ENCODE data around the gene UBE2G2.

Gene UBE2G2

GRCh38 chr21:44801468-44802395 lies at the start of gene UBE2G2:
Gene UBE2G2 (minus strand): TSS chr21:44801820. CDS start chr21:44801748, 72 bp downstream.
- DNase-seq (ENCODE audit: low spot score), result peak; percentile 97
- in situ Hi-C loops (cut with MboI; ENCODE audit: low pct_unique_long_range_greater_than_20kb, low sequenced_read_pairs, unreplicated experiment), result no loop called here
- TF ChIP-seq CTCF (IDR thresholded peaks at IDR 0.05; ENCODE audit: extremely low read depth, insufficient read depth, missing control alignments), result peak; percentile 2

- DNase-seq (ENCODE audit: low spot score), result no peak
- no peak for TF ChIP-seq CTCF (IDR thresholded peaks at IDR 0.05; ENCODE audit: extremely low read depth, insufficient read depth, missing control alignments)
- in situ Hi-C loops (cut with MboI; ENCODE audit: low pct_unique_long_range_greater_than_20kb, low sequenced_read_pairs, unreplicated experiment), result no loop called here
These were observed 49.5 kb upstream of the UBE2G2 start for GRCh38 chr21:44850905-44851657.

GRCh38 chr21:44850208-44850800 lies 48.7 kb upstream of the UBE2G2 start:
- no peak for TF ChIP-seq CTCF (IDR thresholded peaks at IDR 0.05; ENCODE audit: extremely low read depth, insufficient read depth, missing control alignments)
- no peak for DNase-seq (ENCODE audit: low spot score)
- in situ Hi-C loops (cut with MboI; ENCODE audit: low pct_unique_long_range_greater_than_20kb, low sequenced_read_pairs, unreplicated experiment), result no loop called here

GRCh38 chr21:44849616-44850130 lies 48.1 kb upstream of the UBE2G2 start:
- no peak for DNase-seq (ENCODE audit: low spot score)
- no peak for TF ChIP-seq CTCF (IDR thresholded peaks at IDR 0.05; ENCODE audit: extremely low read depth, insufficient read depth, missing control alignments)
- in situ Hi-C loops (cut with MboI; ENCODE audit: low pct_unique_long_range_greater_than_20kb, low sequenced_read_pairs, unreplicated experiment), result no loop called here

- no peak for TF ChIP-seq CTCF (IDR thresholded peaks at IDR 0.05; ENCODE audit: extremely low read depth, insufficient read depth, missing control alignments)
- in situ Hi-C loops (cut with MboI; ENCODE audit: low pct_unique_long_range_greater_than_20kb, low sequenced_read_pairs, unreplicated experiment), result no loop called here
- no peak for DNase-seq (ENCODE audit: low spot score)
These were observed 47.4 kb upstream of the UBE2G2 start for GRCh38 chr21:44848821-44849521.

Measured in GM13977 (cell line).